ENCODE data around the gene MED13L.

- TF ChIP-seq HDGF (IDR thresholded peaks at IDR 0.05; ENCODE audit: borderline replicate concordance): no peak
- TF ChIP-seq FOXM1 (IDR thresholded peaks at IDR 0.05; ENCODE audit: borderline replicate concordance): no peak
These were observed 122.1 kb downstream of the MED13L start for GRCh38 chr12:116155383-116155782.

Measured in HEK293T (cell line).